ENCODE results near the gene TMEFF1.
"Not testable (repeated sequence)": the region's sequence is repeated elsewhere in the genome, so short reads cannot be mapped to it uniquely, and the experiment has no call there.

The TMEFF1 gene

DNA sequence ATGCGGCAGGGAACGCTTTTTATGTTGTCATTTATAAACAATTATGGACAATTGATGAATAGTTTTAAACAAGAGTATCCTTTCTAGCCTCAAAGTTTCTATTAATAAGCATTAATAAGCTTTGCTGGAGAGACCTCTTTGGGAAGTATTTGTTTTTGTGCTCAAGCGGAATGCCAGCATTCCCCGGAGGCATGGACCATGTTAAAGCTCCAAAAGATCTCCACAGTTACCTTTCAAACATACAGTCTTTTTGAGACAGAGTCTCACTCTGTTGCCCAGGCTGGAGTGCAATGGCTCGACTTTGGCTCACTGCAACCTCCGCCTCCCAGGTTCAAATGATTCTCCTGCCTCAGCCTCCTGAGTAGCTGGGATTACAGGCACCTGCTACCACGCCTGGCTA, 36.4 kb upstream of the TMEFF1 start:
- Histone ChIP-seq H3F3A (ENCODE audit: control insufficient read depth, insufficient read depth) (no peaks in the 10 kb centered on the region; the same call in 1 of the 2 replicates), H3K27ac (ENCODE audit: low read depth, low read length) (no peak overlapping the region), H3K4me3 (ENCODE audit: low read length) (no peak overlapping the region), H3K36me3 (ENCODE audit: control insufficient read depth, low read length) (no peaks in the 10 kb centered on the region), H3K4me2 (ENCODE audit: low read length) (no peak overlapping the region), H3K27me3 (ENCODE audit: control insufficient read depth, low read length) (no peaks in the 10 kb centered on the region), H3K9me2 (replicated peaks; ENCODE audit: control insufficient read depth, low read length) (no peaks in the 10 kb centered on the region), H3K79me2 (ENCODE audit: control insufficient read depth, low read length) (peaks cover 32% of the 10 kb centered on the region), H3K4me1 (ENCODE audit: control insufficient read depth, low read length) (no peaks in the 10 kb centered on the region), H4K20me1 (ENCODE audit: control insufficient read depth, insufficient read depth, low read depth, low read length) (peaks cover 4% of the 10 kb centered on the region; the same call in 1 of the 2 replicates), H3K9me3 (ENCODE audit: control insufficient read depth, insufficient read depth, low read length) (no peaks in the 10 kb centered on the region)
- no peak for TF ChIP-seq EZH2phosphoT487 (IDR thresholded peaks at IDR 0.05; ENCODE audit: borderline replicate concordance, low read length)
- TF ChIP-seq, protein P1, sequence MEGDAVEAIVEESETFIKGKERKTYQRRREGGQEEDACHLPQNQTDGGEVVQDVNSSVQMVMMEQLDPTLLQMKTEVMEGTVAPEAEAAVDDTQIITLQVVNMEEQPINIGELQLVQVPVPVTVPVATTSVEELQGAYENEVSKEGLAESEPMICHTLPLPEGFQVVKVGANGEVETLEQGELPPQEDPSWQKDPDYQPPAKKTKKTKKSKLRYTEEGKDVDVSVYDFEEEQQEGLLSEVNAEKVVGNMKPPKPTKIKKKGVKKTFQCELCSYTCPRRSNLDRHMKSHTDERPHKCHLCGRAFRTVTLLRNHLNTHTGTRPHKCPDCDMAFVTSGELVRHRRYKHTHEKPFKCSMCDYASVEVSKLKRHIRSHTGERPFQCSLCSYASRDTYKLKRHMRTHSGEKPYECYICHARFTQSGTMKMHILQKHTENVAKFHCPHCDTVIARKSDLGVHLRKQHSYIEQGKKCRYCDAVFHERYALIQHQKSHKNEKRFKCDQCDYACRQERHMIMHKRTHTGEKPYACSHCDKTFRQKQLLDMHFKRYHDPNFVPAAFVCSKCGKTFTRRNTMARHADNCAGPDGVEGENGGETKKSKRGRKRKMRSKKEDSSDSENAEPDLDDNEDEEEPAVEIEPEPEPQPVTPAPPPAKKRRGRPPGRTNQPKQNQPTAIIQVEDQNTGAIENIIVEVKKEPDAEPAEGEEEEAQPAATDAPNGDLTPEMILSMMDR (IDR thresholded peaks at IDR 0.05; ENCODE audit: low read depth, low read length, poor library complexity, severe bottlenecking), result no peak

DNA sequence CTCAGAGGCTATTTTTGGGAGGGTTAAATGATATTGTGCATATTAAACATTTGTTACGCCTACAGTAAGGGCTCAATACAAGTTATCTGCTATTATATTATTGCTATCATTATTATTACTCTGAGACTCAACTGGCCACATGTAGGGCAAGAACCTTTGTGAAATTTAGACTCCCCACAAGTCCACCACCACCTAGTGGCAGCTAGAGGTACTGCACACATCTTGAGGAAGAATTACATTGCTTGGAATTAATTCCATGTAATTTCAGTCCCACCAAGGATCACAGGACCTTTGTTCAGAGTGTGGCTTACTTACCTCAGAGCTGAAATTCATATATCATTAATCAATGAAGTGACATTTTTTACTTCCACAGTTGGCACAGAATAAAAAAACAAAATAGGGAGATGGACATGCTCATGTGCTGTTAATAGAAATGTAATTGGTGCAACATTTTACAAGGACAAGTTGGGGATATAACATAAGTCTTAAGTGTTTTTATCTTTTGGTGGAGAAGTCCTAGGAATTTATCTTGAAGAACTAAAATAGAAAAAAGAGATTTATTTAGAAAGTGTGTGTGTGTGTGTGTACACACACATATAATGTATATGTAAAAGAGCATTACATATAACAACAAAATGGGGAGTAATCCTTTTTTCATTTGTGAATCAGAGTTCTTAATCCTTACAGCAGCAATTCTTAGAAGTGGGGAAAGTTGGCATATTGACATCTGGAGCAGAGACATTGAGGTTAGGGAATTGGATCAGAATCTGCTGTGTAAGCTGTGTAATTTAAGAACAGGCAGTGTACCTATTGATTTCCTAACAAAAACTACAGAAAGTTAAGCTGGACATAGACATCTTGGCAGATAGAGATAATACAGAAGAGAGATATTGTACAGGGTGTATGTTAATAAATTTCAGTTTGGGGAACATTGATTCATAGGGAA, 34.8 kb upstream of the TMEFF1 start:
- H3K79me2 ChIP-seq (ENCODE audit: control insufficient read depth, low read length), result peaks cover 20% of the 10 kb centered on the region
- H3K27ac ChIP-seq (ENCODE audit: low read depth, low read length), result no peak overlapping the region
- H3K4me1 ChIP-seq (ENCODE audit: control insufficient read depth, low read length), result no peaks in the 10 kb centered on the region
- TF ChIP-seq, protein P1 (IDR thresholded peaks at IDR 0.05; ENCODE audit: low read depth, low read length, poor library complexity, severe bottlenecking), result peak; percentile 90
- no peak for TF ChIP-seq EZH2phosphoT487 (IDR thresholded peaks at IDR 0.05; ENCODE audit: borderline replicate concordance, low read length)
- H3K4me3 ChIP-seq (ENCODE audit: low read length), result no peak overlapping the region
- H3K9me3 ChIP-seq (ENCODE audit: control insufficient read depth, insufficient read depth, low read length), result no peaks in the 10 kb centered on the region
- no peaks in the 10 kb centered on the region; the same call in 1 of the 2 replicates for H3K36me3 ChIP-seq (ENCODE audit: control insufficient read depth, low read length)
- peaks cover 4% of the 10 kb centered on the region; the same call in 1 of the 2 replicates for H4K20me1 ChIP-seq (ENCODE audit: control insufficient read depth, insufficient read depth, low read depth, low read length)
- H3K4me2 ChIP-seq (ENCODE audit: low read length), result no peak overlapping the region
- H3K9me2 ChIP-seq (replicated peaks; ENCODE audit: control insufficient read depth, low read length), result no peaks in the 10 kb centered on the region
- H3F3A ChIP-seq (ENCODE audit: control insufficient read depth, insufficient read depth), result no peaks in the 10 kb centered on the region; the same call in 1 of the 2 replicates
- no peaks in the 10 kb centered on the region for H3K27me3 ChIP-seq (ENCODE audit: control insufficient read depth, low read length)

DNA sequence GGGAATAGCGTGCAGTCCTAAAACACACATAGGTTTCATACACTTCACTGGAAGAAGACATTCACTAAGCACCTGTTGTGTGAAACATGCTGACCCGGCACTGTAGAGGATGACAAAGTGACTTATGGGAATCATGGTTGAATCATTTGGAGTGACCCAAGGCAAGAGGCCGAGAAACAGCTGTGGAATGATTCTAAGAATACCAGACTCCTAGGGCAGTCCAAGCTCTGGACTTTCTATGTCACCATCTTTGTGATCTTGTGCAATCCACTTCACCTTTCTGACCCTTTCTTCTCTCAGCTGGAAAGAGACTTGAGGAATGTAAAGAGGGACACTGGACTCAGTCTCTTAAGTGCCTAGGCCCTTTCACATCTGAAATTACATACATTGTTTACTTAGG, 32.9 kb upstream of the TMEFF1 start:
- Histone ChIP-seq H3K27me3 (ENCODE audit: control insufficient read depth, low read length) (no peaks in the 10 kb centered on the region), H4K20me1 (ENCODE audit: control insufficient read depth, insufficient read depth, low read depth, low read length) (peaks cover 4% of the 10 kb centered on the region; the same call in 1 of the 2 replicates), H3K4me3 (ENCODE audit: low read length) (no peak overlapping the region), H3K4me1 (ENCODE audit: control insufficient read depth, low read length) (no peaks in the 10 kb centered on the region), H3K4me2 (ENCODE audit: low read length) (no peak overlapping the region), H3K9me2 (replicated peaks; ENCODE audit: control insufficient read depth, low read length) (no peaks in the 10 kb centered on the region), H3K79me2 (ENCODE audit: control insufficient read depth, low read length) (peaks cover 21% of the 10 kb centered on the region), H3K27ac (ENCODE audit: low read depth, low read length) (no peak overlapping the region), H3F3A (ENCODE audit: control insufficient read depth, insufficient read depth) (no peaks in the 10 kb centered on the region; the same call in 1 of the 2 replicates), H3K36me3 (ENCODE audit: control insufficient read depth, low read length) (no peaks in the 10 kb centered on the region; the same call in 1 of the 2 replicates), H3K9me3 (ENCODE audit: control insufficient read depth, insufficient read depth, low read length) (no peaks in the 10 kb centered on the region)
- no peak for TF ChIP-seq EZH2phosphoT487 (IDR thresholded peaks at IDR 0.05; ENCODE audit: borderline replicate concordance, low read length)
- TF ChIP-seq, protein P1 (IDR thresholded peaks at IDR 0.05; ENCODE audit: low read depth, low read length, poor library complexity, severe bottlenecking), result no peak

DNA sequence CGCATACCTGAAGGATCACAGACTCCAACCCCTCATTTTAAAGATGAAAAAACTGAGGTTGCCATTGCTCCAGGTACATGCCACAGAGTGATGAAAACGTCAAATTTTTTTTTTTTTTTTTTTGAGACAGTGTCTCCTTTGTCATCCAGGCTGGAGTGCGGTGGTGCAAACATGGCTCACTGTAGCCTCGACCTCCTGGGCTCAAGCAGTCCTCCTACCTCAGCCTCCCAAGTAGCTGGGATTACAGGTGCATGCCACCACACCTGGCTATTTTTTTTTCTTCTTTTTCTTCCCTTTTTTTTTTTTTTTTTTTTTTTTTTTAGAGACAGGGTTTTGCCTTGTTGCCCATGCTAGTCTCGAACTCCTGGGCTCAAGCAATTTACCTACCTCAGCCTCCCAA, 32.5 kb upstream of the TMEFF1 start:
- not testable (repeated sequence) for H3K27me3 ChIP-seq (ENCODE audit: control insufficient read depth, low read length); H3K27ac ChIP-seq (ENCODE audit: low read depth, low read length); H3K9me3 ChIP-seq (ENCODE audit: control insufficient read depth, insufficient read depth, low read length); H3K4me1 ChIP-seq (ENCODE audit: control insufficient read depth, low read length); H3K9me2 ChIP-seq (replicated peaks; ENCODE audit: control insufficient read depth, low read length); H4K20me1 ChIP-seq (ENCODE audit: control insufficient read depth, insufficient read depth, low read depth, low read length); H3K36me3 ChIP-seq (ENCODE audit: control insufficient read depth, low read length); H3K4me3 ChIP-seq (ENCODE audit: low read length); H3F3A ChIP-seq (ENCODE audit: control insufficient read depth, insufficient read depth); H3K4me2 ChIP-seq (ENCODE audit: low read length)
- peaks cover 21% of the 10 kb centered on the region for H3K79me2 ChIP-seq (ENCODE audit: control insufficient read depth, low read length)
